ENCODE measurements around the gene PRRT4. TPM values are rescaled to one million over a fixed set of nuclear protein-coding genes. Genes with fewer than 3 reads are reported as not detected.

PRRT4 gene
- total and polyA plus RNA-seq, 2 of the 4 experiments (the other 2 are of a cell fraction), result not detected

DNA sequence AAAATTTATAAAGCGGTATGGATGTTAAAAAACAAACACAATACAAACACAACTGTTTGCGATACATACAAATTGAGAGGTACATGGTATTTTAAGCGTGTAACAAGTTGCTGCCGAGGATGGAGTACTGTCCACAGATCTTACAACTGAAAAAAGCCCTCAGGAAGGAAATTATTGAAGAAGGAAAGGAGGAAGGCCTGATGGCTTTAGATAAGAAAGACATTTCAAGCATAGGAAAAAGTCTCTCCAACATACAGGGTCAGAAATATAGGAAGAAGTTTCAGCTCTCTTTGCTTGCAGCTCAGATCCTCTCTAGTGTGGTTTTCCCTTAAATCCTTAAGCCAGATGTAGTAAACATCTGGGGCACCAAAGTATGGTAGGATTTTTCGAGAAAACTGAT lies 42.8 kb downstream of the PRRT4 start:
- BruUV-seq (replicated peaks), result no TSS peak
- Histone ChIP-seq H2AFZ (replicated peaks; ENCODE audit: low read length, poor library complexity) (no peak overlapping the region), H3K4me3 (ENCODE audit: insufficient read depth, low read depth, low read length) (no peak overlapping the region), H3K4me1 (ENCODE audit: control insufficient read depth, insufficient read depth, low read length) (no peaks in the 10 kb centered on the region; the same call in 1 of the 2 replicates), H3K9ac (ENCODE audit: low read depth, low read length) (no peak overlapping the region), H3K27me3 (ENCODE audit: control insufficient read depth, insufficient read depth, low read length) (no peaks in the 10 kb centered on the region), H3K14ac (replicated peaks; ENCODE audit: low read depth, low read length) (no peak overlapping the region), H2AK5ac (ENCODE audit: low read depth, low read length) (no peak overlapping the region), H2AK9ac (replicated peaks; ENCODE audit: low read depth, low read length, poor library complexity) (no peak overlapping the region), H4K91ac (ENCODE audit: insufficient read depth, low read depth, low read length) (no peak overlapping the region), H3K9me1 (ENCODE audit: insufficient read depth, low read length) (no peaks in the 10 kb centered on the region; the same call in 1 of the 2 replicates), H3K56ac (ENCODE audit: extremely low read depth, insufficient read depth, low read length) (no peak overlapping the region), H3K4me2 (ENCODE audit: low read depth, low read length) (no peak overlapping the region), H4K8ac (ENCODE audit: low read depth in 2 of 2, low read length in 2 of 2) (no peak overlapping the region), H2BK20ac (ENCODE audit: low read depth, low read length) (no peak overlapping the region), H3K9me3 (ENCODE audit: control insufficient read depth, insufficient read depth, low read length) (no peaks in the 10 kb centered on the region), H4K5ac (ENCODE audit: low read depth, low read length) (no peak overlapping the region), H2BK15ac (ENCODE audit: low read depth, low read length) (no peak overlapping the region), H2BK120ac (ENCODE audit: low read depth, low read length) (no peak overlapping the region), H3K79me1 (ENCODE audit: low read depth in 1 of 2, low read length in 2 of 2) (no peaks in the 10 kb centered on the region), H2BK5ac (ENCODE audit: low read depth, low read length, poor library complexity, severe bottlenecking) (no peak overlapping the region), H4K20me1 (ENCODE audit: insufficient read depth, low read length) (no peaks in the 10 kb centered on the region), H3K27ac (ENCODE audit: insufficient read depth, low read length) (no peak overlapping the region), H3K23ac (ENCODE audit: low read depth, low read length) (no peak overlapping the region), H3K18ac (ENCODE audit: low read depth, low read length) (no peak overlapping the region), H3K36me3 (ENCODE audit: control insufficient read depth, insufficient read depth, low read length) (peaks cover 42% of the 10 kb centered on the region), H3K4ac (ENCODE audit: low read depth, low read length) (no peak overlapping the region)
- in situ Hi-C loops (cut with MboI; ENCODE audit: low sequenced_read_pairs), result no loop called here
- DNase-seq (no peak), ATAC-seq (ENCODE audit: low read depth) (no peak)
- no peak for TF ChIP-seq MXI1 (IDR thresholded peaks at IDR 0.05; ENCODE audit: borderline replicate concordance, low read depth, low read length)
- TF ChIP-seq CHD1 (IDR thresholded peaks at IDR 0.05; ENCODE audit: low read depth, low read length), result no peak
- TF ChIP-seq, protein P1, sequence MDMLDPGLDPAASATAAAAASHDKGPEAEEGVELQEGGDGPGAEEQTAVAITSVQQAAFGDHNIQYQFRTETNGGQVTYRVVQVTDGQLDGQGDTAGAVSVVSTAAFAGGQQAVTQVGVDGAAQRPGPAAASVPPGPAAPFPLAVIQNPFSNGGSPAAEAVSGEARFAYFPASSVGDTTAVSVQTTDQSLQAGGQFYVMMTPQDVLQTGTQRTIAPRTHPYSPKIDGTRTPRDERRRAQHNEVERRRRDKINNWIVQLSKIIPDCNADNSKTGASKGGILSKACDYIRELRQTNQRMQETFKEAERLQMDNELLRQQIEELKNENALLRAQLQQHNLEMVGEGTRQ (IDR thresholded peaks at IDR 0.05; ENCODE audit: low read depth, low read length), result no peak
- no CpG with 5 or more reads among the region's 5 CpGs for WGBS, 2 experiments (ENCODE audit: extremely low coverage in 2 of 2, insufficient read length in 1 of 2)
- dilution Hi-C loops (cut with HindIII; ENCODE audit: low sequenced_read_pairs, unreplicated experiment), result no loop called here
- intact Hi-C loops (cut with micrococcal nuclease), result no loop called here
- POLR2A ChIA-PET (ENCODE audit: unreplicated experiment), result no interaction called here
- CTCF ChIA-PET, result interaction anchor here (0.6 kb wide), 1 partner anchor 88 kb away, joined by 3 read pairs; no protein-coding TSS in a partner anchor

Data from IMR-90 (cell line).